Measurements from ENCODE around the gene FGFBP1.
"Not testable (repeated sequence)": the region's sequence is repeated elsewhere in the genome, so short reads cannot be mapped to it uniquely, and the experiment has no call there.

Gene FGFBP1

GRCh38 chr4:15945516-15945915 lies 7.0 kb upstream of the FGFBP1 start:
- no peak for DNase-seq (ENCODE audit: low read depth)

GRCh38 chr4:15944895-15945294 lies 6.4 kb upstream of the FGFBP1 start:
- DNase-seq (ENCODE audit: low read depth), result no peak

GRCh38 chr4:15942283-15942682 lies 3.7 kb upstream of the FGFBP1 start:
- DNase-seq (ENCODE audit: low read depth), result no peak

GRCh38 chr4:15938182-15938581 lies 358 bp downstream of the FGFBP1 start:
- DNase-seq (ENCODE audit: low read depth), result no peak

- DNase-seq (ENCODE audit: low read depth), result no peak
Observed at GRCh38 chr4:15936495-15936894, 2.0 kb downstream of the FGFBP1 start.

- no peak for DNase-seq (ENCODE audit: low read depth)
Observed at GRCh38 chr4:15935504-15936402, 2.8 kb downstream of the FGFBP1 start.

GRCh38 chr4:15934259-15934658 lies 4.3 kb downstream of the FGFBP1 start:
- DNase-seq (ENCODE audit: low read depth), result no peak

- no peak for DNase-seq (ENCODE audit: low read depth)
Observed at GRCh38 chr4:15931451-15932210, 6.9 kb downstream of the FGFBP1 start.

GRCh38 chr4:15930314-15930713 lies 8.2 kb downstream of the FGFBP1 start:
- no peak for DNase-seq (ENCODE audit: low read depth)

GRCh38 chr4:15929540-15929939 lies 9.0 kb downstream of the FGFBP1 start:
- no peak for DNase-seq (ENCODE audit: low read depth)

GRCh38 chr4:15928883-15929282 lies 9.7 kb downstream of the FGFBP1 start:
- no peak for DNase-seq (ENCODE audit: low read depth)

GRCh38 chr4:15926486-15926885 lies 12.1 kb downstream of the FGFBP1 start:
- DNase-seq (ENCODE audit: low read depth), result no peak

- no peak for DNase-seq (ENCODE audit: low read depth)
Observed at GRCh38 chr4:15925830-15926229, 12.7 kb downstream of the FGFBP1 start.

GRCh38 chr4:15921592-15921932 lies 17.0 kb downstream of the FGFBP1 start:
- DNase-seq (ENCODE audit: low read depth), result no peak

GRCh38 chr4:15920723-15921591 lies 17.6 kb downstream of the FGFBP1 start:
- no peak for DNase-seq (ENCODE audit: low read depth)

- DNase-seq (ENCODE audit: low read depth), result no peak
Observed at GRCh38 chr4:15918484-15919129, 19.9 kb downstream of the FGFBP1 start.

- DNase-seq (ENCODE audit: low read depth), result no peak
Observed at GRCh38 chr4:15917297-15917696, 21.2 kb downstream of the FGFBP1 start.

- DNase-seq (ENCODE audit: low read depth), result not testable (repeated sequence)
Observed at GRCh38 chr4:15916358-15916757, 22.2 kb downstream of the FGFBP1 start.

- no peak for DNase-seq (ENCODE audit: low read depth)
Observed at GRCh38 chr4:15914736-15915135, 23.8 kb downstream of the FGFBP1 start.

- DNase-seq (ENCODE audit: low read depth), result no peak
Observed at GRCh38 chr4:15914291-15914690, 24.2 kb downstream of the FGFBP1 start.

- no peak for DNase-seq (ENCODE audit: low read depth)
Observed at GRCh38 chr4:15913631-15913970, 24.9 kb downstream of the FGFBP1 start.
